HepG2 (cell line): Measurements from ENCODE around the gene HSPA13. TPM values are rescaled to one million over a fixed set of nuclear protein-coding genes. Genes with fewer than 3 reads are reported as not detected.

ENCODE experiments used
- ATAC-seq: fragments of 200-7000 bp; cut with Tn5 transposase; 3 replicates; pipeline ENCODE4 v1.9.1; 2020; ENCODE audit warnings: mild to moderate bottlenecking, moderate library complexity
- BruUV-seq: library from RNA; stranded (reverse); fragments of 400-500 nt; replicated peaks from 2 replicates; lab custom pipeline; 2021; lab: Mats Ljungman, UMichigan
- CTCF ChIA-PET: fragments of 300-600 bp; formaldehyde crosslinking; extraction: SDS; loops from one replicate; lab custom pipeline; 2021; ENCODE audit warnings: low total read pairs, inconsistent platforms, low intra/inter-chr PET ratio; lab: Yijun Ruan, JAX
- POLR2A ChIA-PET: fragments of 350-600 bp; sonication (Branson Sonifier 250); formaldehyde crosslinking; loops from one replicate; lab custom pipeline; 2020; ENCODE audit warnings: antibody characterized with exemption, inconsistent platforms; lab: Yijun Ruan, JAX
- DNase-seq: peaks from one replicate; pipeline ENCODE4 v3.0.0-alpha.2; 2015; ENCODE audit warnings: low spot score
- FAIRE-seq: peaks from 3 replicates; lab custom pipeline; 2011; peaks lifted over from hg19 to GRCh38; lab: Jason Lieb, UNC
- H2AFZ ChIP-seq: one replicate; pipeline ENCODE4 v1.6.1; 2011; ENCODE audit warnings: low read length, inconsistent platforms
- H3K27ac ChIP-seq: fragments of 300-600 bp; 3 replicates; pipeline ENCODE4 v1.8.0; 2011; ENCODE audit warnings: mixed run types, mild to moderate bottlenecking, mixed read lengths, low read length, inconsistent platforms; ENCODE audit not compliant: insufficient read depth; ENCODE audit errors: extremely low read length
- H3K27me3 ChIP-seq, 2 experiments: fragments of 200-600 bp in 1 of 2; 2 replicates in 1 of 2; 3 replicates in 1 of 2; pipeline versions ENCODE4 v1.6.0 to v1.8.0; 2011; ENCODE audit warnings: low read length in 2 of 2, mild to moderate bottlenecking in 2 of 2, moderate library complexity in 2 of 2, inconsistent platforms in 1 of 2; ENCODE audit not compliant: insufficient read depth in 2 of 2, control insufficient read depth in 1 of 2
- H3K36me3 ChIP-seq, 2 experiments: fragments of 200-600 bp in 1 of 2; replicated peaks in 1 of 2; 2 replicates in 1 of 2; 3 replicates in 1 of 2; pipeline versions ENCODE4 v1.5.1 to v1.8.0; 2011; ENCODE audit warnings: low read length in 2 of 2, inconsistent platforms in 1 of 2; ENCODE audit not compliant: insufficient read depth in 2 of 2, control insufficient read depth in 1 of 2
- H3K4me1 ChIP-seq: 2 replicates; pipeline ENCODE4 v1.5.1; 2012; ENCODE audit warnings: low read length, inconsistent platforms; ENCODE audit not compliant: insufficient read depth
- H3K4me2 ChIP-seq: 2 replicates; pipeline ENCODE4 v1.6.0; 2011; ENCODE audit warnings: low read depth, low read length, inconsistent platforms
- H3K4me3 ChIP-seq, 3 experiments: fragments of 200-600 bp in 1 of 3; sonication (generic), shearing (Covaris generic) in 1 of 3; replicated peaks in 1 of 3; 2 replicates each; pipeline ENCODE4 v1.5.1; 2011 to 2016; ENCODE audit warnings: low read length in 3 of 3, inconsistent platforms in 2 of 3, low read depth in 2 of 3, mild to moderate bottlenecking in 2 of 3, control low read depth in 1 of 3, mixed read lengths in 1 of 3; ENCODE audit not compliant: insufficient read depth in 1 of 3
- H3K79me2 ChIP-seq: one replicate; pipeline ENCODE4 v1.6.1; 2011; ENCODE audit warnings: low read length, inconsistent platforms; ENCODE audit not compliant: insufficient read depth
- H3K9ac ChIP-seq: 2 replicates; pipeline ENCODE4 v1.6.0; 2011; ENCODE audit warnings: mild to moderate bottlenecking, low read depth, low read length, inconsistent platforms; ENCODE audit not compliant: insufficient read depth
- H3K9me3 ChIP-seq: 2 replicates; pipeline ENCODE4 v1.5.1; 2012; ENCODE audit warnings: mild to moderate bottlenecking, low read length
- H4K20me1 ChIP-seq: 2 replicates; pipeline ENCODE4 v1.6.0; 2011; ENCODE audit warnings: inconsistent platforms, mild to moderate bottlenecking, low read length, moderate library complexity; ENCODE audit not compliant: insufficient read depth
- ETV5 ChIP-seq: IDR thresholded peaks from 2 replicates; pipeline ENCODE4 v1.6.1; 2018; ENCODE audit warnings: missing biosample characterization, missing genetic modification reagents, inconsistent platforms, borderline replicate concordance
- FOXP4 ChIP-seq: sonication (generic); formaldehyde crosslinking; IDR thresholded peaks from 2 replicates; pipeline ENCODE4 v1.4.0; 2020; ENCODE audit warnings: missing genetic modification reagents
- KMT2B ChIP-seq: IDR thresholded peaks from 2 replicates; pipeline ENCODE4 v1.6.1; 2016; ENCODE audit warnings: missing genetic modification reagents, missing compliant biosample characterization
- YEATS2 ChIP-seq: sonication (generic); formaldehyde crosslinking; IDR thresholded peaks from 2 replicates; pipeline ENCODE4 v1.4.0; 2020; ENCODE audit warnings: missing genetic modification reagents, borderline replicate concordance
- ZFX ChIP-seq: sonication (generic); formaldehyde crosslinking; IDR thresholded peaks from 2 replicates; pipeline ENCODE4 v1.4.0; 2020; ENCODE audit warnings: mild to moderate bottlenecking, low read depth, missing genetic modification reagents, moderate library complexity
- ZNF20 ChIP-seq: sonication (generic); formaldehyde crosslinking; IDR thresholded peaks from 2 replicates; pipeline ENCODE4 v1.4.0; 2020; ENCODE audit warnings: mild to moderate bottlenecking, moderate library complexity, missing genetic modification reagents
- ZNF556 ChIP-seq: sonication (generic); formaldehyde crosslinking; IDR thresholded peaks from 2 replicates; pipeline ENCODE4 v1.4.0; 2020; ENCODE audit warnings: mild to moderate bottlenecking, missing genetic modification reagents, borderline replicate concordance
- ZNF841 ChIP-seq: sonication (generic); formaldehyde crosslinking; IDR thresholded peaks from 2 replicates; pipeline ENCODE4 v1.8.1; 2023; ENCODE audit warnings: missing genetic modification reagents, borderline replicate concordance
- WGBS: methylation state at CpG from one replicate; pipeline ENCODE4 v1.1.6; 2017; ENCODE audit warnings: low lambda C conversion rate; 5-methylcytosine and 5-hydroxymethylcytosine counted together
- in situ Hi-C: cut with HindIII; loops from 2 replicates; pipeline ENCODE4 v1.10.0; 2017; ENCODE audit warnings: low pct_unique_long_range_greater_than_20kb; ENCODE audit not compliant: extremely low pct_ligation_motif_present
- intact Hi-C: fragments of 100-400 bp; cut with micrococcal nuclease; formaldehyde crosslinking; loops from one replicate; pipeline ENCODE4 v1.10.0; 2022; ENCODE audit not compliant: unreplicated experiment
- polyA plus RNA-seq, 8 experiments: library from polyadenylated mRNA; depleted of rRNA in 3 of 8; stranded (reverse) in 7 of 8; unstranded in 1 of 8; fragments of >200 nt; fragmentation: Illumina TruSeq in 4 of 8; extraction: Trizol in 4 of 8; gene quantifications; 2 replicates each; pipeline versions ENCODE4 v1.2.1 to v1.2.3, GENCODE V29; 2011 to 2016; ENCODE audit warnings: low read depth in 4 of 8, missing spikeins in 1 of 8, mixed read lengths in 1 of 8; ENCODE audit not compliant: insufficient read depth in 1 of 8
- total RNA-seq, 5 experiments: library from RNA; depleted of rRNA; stranded (reverse); fragments of >200 nt; fragmentation: Illumina TruSeq; extraction: Trizol; gene quantifications; 2 replicates each; pipeline ENCODE4 v1.2.3, GENCODE V29; 2016; ENCODE audit warnings: low read depth in 1 of 5

HSPA13 gene
- total and polyA plus RNA-seq, 2 of the 13 experiments (the other 11 are each of a cell fraction or from before 2014, with no cell fraction given): 21.2 to 28.4 TPM

GRCh38 chr21:14376854-14377253 is 6.1 kb downstream of the HSPA13 start:
- ATAC-seq (peak; percentile 52; the same call in 2 of the 3 replicates), DNase-seq (no peak), FAIRE-seq (no peak)
- ChIA-PET CTCF (no interaction called here), POLR2A (no interaction called here)
- no peak overlapping the region for H2AFZ ChIP-seq
- H3K4me3 ChIP-seq: no peak overlapping the region
- H3K79me2 ChIP-seq: peaks cover 22% of the 10 kb centered on the region
- WGBS: 98% methylated on average over 2 of the region's 2 CpGs
- no TSS peak for BruUV-seq
- H4K20me1 ChIP-seq: no peaks in the 10 kb centered on the region
- H3K4me2 ChIP-seq: no peak overlapping the region
- no peak overlapping the region for H3K9ac ChIP-seq
- intact Hi-C loops: no loop called here
- no peaks in the 10 kb centered on the region for H3K9me3 ChIP-seq
- H3K36me3 ChIP-seq: peaks cover 5 to 51% of the 10 kb centered on the region in 2 experiments; a peak in 4 of 5 replicates
- H3K27ac ChIP-seq: no peak overlapping the region
- peaks cover 22% of the 10 kb centered on the region for H3K4me1 ChIP-seq
- no peaks in the 10 kb centered on the region for H3K27me3 ChIP-seq
- TF ChIP-seq ZNF841: no peak
- TF ChIP-seq ETV5 (CRISPR knock-in tag): no peak
- TF ChIP-seq ZNF20: no peak
- TF ChIP-seq KMT2B: no peak
- no peak for TF ChIP-seq ZNF556 (CRISPR knock-in tag)
- TF ChIP-seq YEATS2: no peak
- no peak for TF ChIP-seq FOXP4 (CRISPR knock-in tag)
- TF ChIP-seq ZFX (CRISPR knock-in tag): no peak
- in situ Hi-C loops: no loop called here
